Caco-2 (cell line): ENCODE data around the gene ADARB2. TPM values are rescaled to one million over a fixed set of nuclear protein-coding genes. Genes with fewer than 3 reads are reported as not detected.

ENCODE experiments used
- BruUV-seq: library from RNA; stranded (reverse); fragments of 400-500 nt; replicated peaks from 2 replicates; lab custom pipeline; 2021; lab: Mats Ljungman, UMichigan
- CTCF ChIA-PET: fragments of 300-600 bp; sonication (Branson Sonifier 250); formaldehyde crosslinking; loops from one replicate; lab custom pipeline; 2022; ENCODE audit warnings: antibody characterized with exemption; lab: Charles Lee
- POLR2A ChIA-PET: fragments of 300-600 bp; sonication (Branson Sonifier 250); formaldehyde crosslinking; loops from one replicate; lab custom pipeline; 2022; ENCODE audit warnings: antibody characterized with exemption; lab: Charles Lee
- DNase-seq, 2 experiments: peaks; one replicate each; pipeline versions ENCODE4 v3.0.0 to v3.0.0-alpha.2; 2020 to 2022
- H3K27me3 ChIP-seq: replicated peaks from 2 replicates; pipeline ENCODE4 v1.6.0; 2011; ENCODE audit warnings: low read length; ENCODE audit not compliant: control insufficient read depth, insufficient read depth
- H3K36me3 ChIP-seq: 2 replicates; pipeline ENCODE4 v1.5.1; 2011; ENCODE audit warnings: low read length; ENCODE audit not compliant: control insufficient read depth, insufficient read depth
- H3K4me1 ChIP-seq: fragments of 250-450 bp; sonication (Bioruptor Pico); 2 replicates; pipeline ENCODE4 v1.5.1; 2020; ENCODE audit warnings: mild to moderate bottlenecking
- H3K4me3 ChIP-seq: 2 replicates; pipeline ENCODE4 v1.5.1; 2011; ENCODE audit warnings: low read depth, mild to moderate bottlenecking, control low read depth, low read length
- H3K9me3 ChIP-seq: fragments of 250-450 bp; sonication (Bioruptor Pico); 2 replicates; pipeline ENCODE4 v1.5.1; 2020; ENCODE audit warnings: mild to moderate bottlenecking, moderate library complexity
- H3K27ac Mint-ChIP-seq: one replicate; pipeline ENCODE4 v1.8.0; 2022; ENCODE audit warnings: mixed read lengths; ENCODE audit not compliant: unreplicated experiment
- H3K27me3 Mint-ChIP-seq: one replicate; pipeline ENCODE4 v1.8.0; 2022; ENCODE audit warnings: mixed read lengths; ENCODE audit not compliant: insufficient read depth, unreplicated experiment
- H3K36me3 Mint-ChIP-seq: one replicate; pipeline ENCODE4 v1.8.0; 2022; ENCODE audit warnings: mild to moderate bottlenecking, mixed read lengths; ENCODE audit not compliant: insufficient read depth, unreplicated experiment
- H3K4me1 Mint-ChIP-seq: one replicate; pipeline ENCODE4 v1.8.0; 2022; ENCODE audit warnings: low read depth, mixed read lengths; ENCODE audit not compliant: unreplicated experiment
- H3K4me3 Mint-ChIP-seq: one replicate; pipeline ENCODE4 v1.8.0; 2022; ENCODE audit warnings: mild to moderate bottlenecking, moderate library complexity, mixed read lengths; ENCODE audit not compliant: unreplicated experiment
- H3K9me3 Mint-ChIP-seq: one replicate; pipeline ENCODE4 v1.8.0; 2022; ENCODE audit warnings: mixed read lengths; ENCODE audit not compliant: unreplicated experiment
- CTCF ChIP-seq, 2 experiments: fragments of 200-600 bp in 1 of 2; IDR thresholded peaks; 1 replicate in 1 of 2; 2 replicates in 1 of 2; pipeline versions ENCODE4 v1.5.1 to v1.8.0; 2011 to 2022; ENCODE audit warnings: antibody characterized with exemption in 1 of 2, control low read depth in 1 of 2, inconsistent platforms in 1 of 2, low read depth in 1 of 2, low read length in 1 of 2, mild to moderate bottlenecking in 1 of 2, moderate library complexity in 1 of 2; ENCODE audit not compliant: insufficient read depth in 1 of 2, severe bottlenecking in 1 of 2, unreplicated experiment in 1 of 2
- intact Hi-C: fragments of 100-400 bp; cut with micrococcal nuclease; formaldehyde crosslinking; loops from one replicate; pipeline ENCODE4 v1.10.0; 2022; ENCODE audit not compliant: unreplicated experiment
- total RNA-seq: library from RNA; stranded (reverse); gene quantifications from 2 replicates; pipeline ENCODE4 v1.2.3, GENCODE V29; 2022

ADARB2 gene
- total RNA-seq, 1 experiment from 2014 or later, result 0.27 TPM

GRCh38 chr10:1130226-1130625 is 607.1 kb downstream of the ADARB2 start:
- intact Hi-C loops, result no loop called here
- Mint-ChIP-seq H3K4me3 (no peak overlapping the region), H3K9me3 (no peaks in the 10 kb centered on the region), H3K27me3 (no peaks in the 10 kb centered on the region), H3K36me3 (peaks cover 29% of the 10 kb centered on the region), H3K27ac (no peak overlapping the region), H3K4me1 (no peaks in the 10 kb centered on the region)
- Histone ChIP-seq H3K27me3 (no peaks in the 10 kb centered on the region), H3K4me1 (no peaks in the 10 kb centered on the region), H3K4me3 (no peak overlapping the region), H3K36me3 (peaks cover 2% of the 10 kb centered on the region; the same call in 1 of the 2 replicates), H3K9me3 (no peaks in the 10 kb centered on the region)
- TF ChIP-seq CTCF (IDR thresholded peaks at IDR 0.05; ENCODE audit: insufficient read depth in 1 of 2, low read depth in 1 of 2, low read length in 1 of 2, severe bottlenecking in 1 of 2, unreplicated experiment in 1 of 2), result no peak
- BruUV-seq, result no TSS peak
- POLR2A ChIA-PET, result interaction anchor here (0.5 kb wide), 1 partner anchor 136 kb away, joined by 3 read pairs; no protein-coding TSS in a partner anchor
- no peak for DNase-seq
- CTCF ChIA-PET, result no interaction called here

GRCh38 chr10:1128649-1129048 is 608.7 kb downstream of the ADARB2 start:
- Mint-ChIP-seq H3K27ac (no peak overlapping the region), H3K36me3 (peaks cover 30% of the 10 kb centered on the region), H3K4me3 (no peak overlapping the region), H3K9me3 (no peaks in the 10 kb centered on the region), H3K4me1 (no peaks in the 10 kb centered on the region), H3K27me3 (no peaks in the 10 kb centered on the region)
- Histone ChIP-seq H3K27me3 (no peaks in the 10 kb centered on the region), H3K4me3 (no peak overlapping the region), H3K36me3 (peaks cover 2% of the 10 kb centered on the region), H3K9me3 (no peaks in the 10 kb centered on the region), H3K4me1 (no peaks in the 10 kb centered on the region)
- no peak for TF ChIP-seq CTCF (IDR thresholded peaks at IDR 0.05; ENCODE audit: insufficient read depth in 1 of 2, low read depth in 1 of 2, low read length in 1 of 2, severe bottlenecking in 1 of 2, unreplicated experiment in 1 of 2)
- no TSS peak for BruUV-seq
- ChIA-PET POLR2A (no interaction called here), CTCF (no interaction called here)
- intact Hi-C loops, result no loop called here
- DNase-seq, result no peak

DNA sequence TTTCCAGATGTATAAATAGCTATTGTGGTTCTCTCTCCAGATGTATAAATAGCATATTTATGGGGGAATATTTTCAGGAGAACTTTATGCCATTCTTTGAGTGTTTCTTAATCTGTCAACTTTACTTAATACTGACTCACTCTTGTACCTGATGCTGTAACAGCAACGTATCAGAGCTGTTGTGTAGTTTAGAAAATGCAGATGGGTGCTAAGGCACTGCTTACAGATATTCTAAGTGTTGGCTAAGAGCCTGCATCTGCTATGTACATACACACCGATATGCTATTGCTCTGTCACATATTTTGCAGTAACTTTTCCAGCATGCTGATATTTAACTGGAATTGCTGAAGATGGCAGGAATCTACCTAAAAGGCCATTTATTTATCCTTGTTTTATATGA is 609.2 kb downstream of the ADARB2 start:
- Mint-ChIP-seq H3K27ac (no peak overlapping the region), H3K9me3 (no peaks in the 10 kb centered on the region), H3K36me3 (peaks cover 30% of the 10 kb centered on the region), H3K27me3 (no peaks in the 10 kb centered on the region), H3K4me3 (no peak overlapping the region), H3K4me1 (no peaks in the 10 kb centered on the region)
- no peak for TF ChIP-seq CTCF (IDR thresholded peaks at IDR 0.05; ENCODE audit: insufficient read depth in 1 of 2, low read depth in 1 of 2, low read length in 1 of 2, severe bottlenecking in 1 of 2, unreplicated experiment in 1 of 2)
- H3K36me3 ChIP-seq, result peaks cover 2% of the 10 kb centered on the region
- intact Hi-C loops, result no loop called here
- no TSS peak for BruUV-seq
- no peak for DNase-seq
- POLR2A ChIA-PET, result no interaction called here
- no peaks in the 10 kb centered on the region for H3K4me1 ChIP-seq
- H3K4me3 ChIP-seq, result no peak overlapping the region
- no peaks in the 10 kb centered on the region for H3K27me3 ChIP-seq
- no peaks in the 10 kb centered on the region for H3K9me3 ChIP-seq
- CTCF ChIA-PET, result no interaction called here
